Nephron (organoid): Measurements from ENCODE around the gene SPHKAP.

Source experiments
- H3K27ac Mint-ChIP-seq, 3 experiments: 2 replicates each; pipeline ENCODE4 v1.8.0; 2020; ENCODE audit warnings: mixed read lengths in 3 of 3, mild to moderate bottlenecking in 2 of 3, moderate library complexity in 1 of 3
- H3K27me3 Mint-ChIP-seq: 2 replicates; pipeline ENCODE4 v1.8.0; 2021; ENCODE audit warnings: low read depth, mild to moderate bottlenecking, moderate library complexity, mixed read lengths
- H3K36me3 Mint-ChIP-seq: 2 replicates; pipeline ENCODE4 v1.8.0; 2020; ENCODE audit warnings: low read depth, mixed read lengths
- H3K4me1 Mint-ChIP-seq: 2 replicates; pipeline ENCODE4 v1.8.0; 2020; ENCODE audit warnings: mixed read lengths
- H3K4me3 Mint-ChIP-seq, 3 experiments: 2 replicates each; pipeline ENCODE4 v1.8.0; 2020; ENCODE audit warnings: mild to moderate bottlenecking in 3 of 3, mixed read lengths in 3 of 3, moderate library complexity in 2 of 3
- H3K9me3 Mint-ChIP-seq: 2 replicates; pipeline ENCODE4 v1.8.0; 2020; ENCODE audit warnings: mixed read lengths
- TF ChIP-seq, protein P1 (sequence below), 3 experiments: fragments of 200-600 bp; sonication (generic); IDR thresholded peaks; one replicate each; pipeline ENCODE4 v1.5.0; 2021; ENCODE audit warnings: antibody characterized with exemption in 3 of 3; ENCODE audit not compliant: unreplicated experiment in 3 of 3

Gene SPHKAP

DNA sequence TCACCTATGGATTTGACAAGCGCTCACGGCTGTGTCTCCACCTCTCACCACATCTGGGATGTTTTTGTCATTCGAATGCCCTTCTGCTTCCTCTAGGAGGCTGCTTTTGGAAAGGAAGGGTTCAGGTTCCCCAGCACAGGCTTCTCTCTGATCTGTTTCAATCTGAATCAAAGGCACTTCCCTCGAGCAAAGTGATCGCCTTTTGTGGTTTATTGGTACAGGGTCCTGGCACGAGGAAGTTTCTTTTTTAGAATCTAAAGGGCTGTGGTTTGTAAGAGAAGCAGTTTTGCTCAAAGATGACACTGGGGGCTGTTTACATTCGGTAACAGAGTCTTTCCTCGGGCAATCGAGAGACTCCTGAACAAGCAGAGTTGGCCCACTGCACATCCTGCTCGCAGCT lies 165.1 kb downstream of the SPHKAP start:
- Mint-ChIP-seq H3K27ac (no peak overlapping the region), H3K4me3 (no peak overlapping the region), H3K4me1 (no peaks in the 10 kb centered on the region), H3K36me3 (no peaks in the 10 kb centered on the region), H3K9me3 (peaks cover 3% of the 10 kb centered on the region), H3K27me3 (no peaks in the 10 kb centered on the region)
- TF ChIP-seq, protein P1, sequence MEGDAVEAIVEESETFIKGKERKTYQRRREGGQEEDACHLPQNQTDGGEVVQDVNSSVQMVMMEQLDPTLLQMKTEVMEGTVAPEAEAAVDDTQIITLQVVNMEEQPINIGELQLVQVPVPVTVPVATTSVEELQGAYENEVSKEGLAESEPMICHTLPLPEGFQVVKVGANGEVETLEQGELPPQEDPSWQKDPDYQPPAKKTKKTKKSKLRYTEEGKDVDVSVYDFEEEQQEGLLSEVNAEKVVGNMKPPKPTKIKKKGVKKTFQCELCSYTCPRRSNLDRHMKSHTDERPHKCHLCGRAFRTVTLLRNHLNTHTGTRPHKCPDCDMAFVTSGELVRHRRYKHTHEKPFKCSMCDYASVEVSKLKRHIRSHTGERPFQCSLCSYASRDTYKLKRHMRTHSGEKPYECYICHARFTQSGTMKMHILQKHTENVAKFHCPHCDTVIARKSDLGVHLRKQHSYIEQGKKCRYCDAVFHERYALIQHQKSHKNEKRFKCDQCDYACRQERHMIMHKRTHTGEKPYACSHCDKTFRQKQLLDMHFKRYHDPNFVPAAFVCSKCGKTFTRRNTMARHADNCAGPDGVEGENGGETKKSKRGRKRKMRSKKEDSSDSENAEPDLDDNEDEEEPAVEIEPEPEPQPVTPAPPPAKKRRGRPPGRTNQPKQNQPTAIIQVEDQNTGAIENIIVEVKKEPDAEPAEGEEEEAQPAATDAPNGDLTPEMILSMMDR (IDR thresholded peaks at IDR 0.05; ENCODE audit: unreplicated experiment in 3 of 3), result no peak

DNA sequence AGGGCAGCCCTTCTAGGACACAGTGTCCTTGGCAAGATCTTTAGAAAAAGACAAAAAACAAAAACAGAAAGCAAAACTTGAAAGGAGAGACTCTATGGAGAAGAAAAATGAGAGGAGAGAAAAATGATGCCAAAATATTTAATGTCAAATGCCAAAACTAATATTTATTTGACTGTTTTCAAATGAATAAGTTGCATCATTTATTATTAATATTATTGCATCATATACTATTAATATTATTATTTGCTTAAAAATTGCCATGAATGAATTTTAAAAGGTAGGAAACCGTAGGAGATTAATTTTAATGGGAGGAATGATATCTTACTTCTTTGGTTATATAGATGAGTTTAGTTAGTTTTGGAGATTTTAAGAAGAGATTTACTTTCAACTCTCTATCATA lies 165.7 kb downstream of the SPHKAP start:
- Mint-ChIP-seq H3K4me3 (no peak overlapping the region), H3K27me3 (no peaks in the 10 kb centered on the region), H3K36me3 (no peaks in the 10 kb centered on the region), H3K27ac (no peak overlapping the region), H3K4me1 (no peaks in the 10 kb centered on the region), H3K9me3 (peaks cover 3% of the 10 kb centered on the region)
- TF ChIP-seq, protein P1 (IDR thresholded peaks at IDR 0.05; ENCODE audit: unreplicated experiment in 3 of 3), result no peak

DNA sequence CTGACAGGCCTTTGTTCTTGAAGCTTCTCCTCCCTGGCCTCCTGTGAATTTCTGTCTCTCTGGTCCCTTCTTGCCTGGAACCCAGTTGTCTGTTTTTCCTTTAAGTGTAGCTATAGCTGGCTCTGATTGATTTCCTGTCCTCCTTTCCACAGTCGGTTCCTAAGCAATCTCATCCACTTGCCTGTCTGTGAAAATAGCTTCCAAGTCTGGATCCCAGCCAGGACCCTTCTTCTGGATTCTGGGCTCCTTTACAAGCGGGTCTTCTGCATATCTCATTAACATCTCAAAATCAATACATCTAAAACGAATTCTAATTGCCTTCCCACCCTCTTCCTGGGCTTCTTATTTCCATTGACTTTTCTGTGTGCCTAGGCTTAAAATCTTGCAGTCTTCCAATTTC lies 185.1 kb downstream of the SPHKAP start:
- no peaks in the 10 kb centered on the region for H3K9me3 Mint-ChIP-seq
- H3K4me1 Mint-ChIP-seq, result peaks cover 9% of the 10 kb centered on the region
- H3K4me3 Mint-ChIP-seq, result no peak overlapping the region
- H3K27me3 Mint-ChIP-seq, result peaks cover 3% of the 10 kb centered on the region
- H3K36me3 Mint-ChIP-seq, result no peaks in the 10 kb centered on the region
- H3K27ac Mint-ChIP-seq, result no peak overlapping the region
- TF ChIP-seq, protein P1 (IDR thresholded peaks at IDR 0.05; ENCODE audit: unreplicated experiment in 3 of 3), result no peak

DNA sequence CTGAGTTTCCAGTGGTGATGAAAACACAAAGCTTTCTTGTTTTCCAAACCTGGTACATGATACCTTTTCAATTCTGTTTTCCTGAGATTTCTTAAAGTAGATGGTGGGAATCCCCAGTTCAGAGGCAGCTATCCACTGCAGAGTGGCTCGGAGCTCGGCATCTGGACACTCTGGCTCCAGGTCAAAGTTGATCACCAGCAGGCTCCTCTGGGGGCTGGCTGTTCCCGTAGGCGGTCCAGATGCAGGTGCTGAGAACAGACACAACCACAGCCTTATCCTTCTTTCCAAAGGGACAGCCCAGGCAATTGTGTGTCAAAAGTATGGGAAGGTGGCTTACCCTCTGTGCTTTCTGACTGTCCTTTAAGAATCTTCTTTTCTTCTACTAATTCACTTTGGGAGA lies 190.6 kb downstream of the SPHKAP start:
- Mint-ChIP-seq H3K27ac (no peak overlapping the region), H3K4me1 (peaks cover under 1% of the 10 kb centered on the region), H3K4me3 (no peak overlapping the region), H3K36me3 (no peaks in the 10 kb centered on the region), H3K9me3 (no peaks in the 10 kb centered on the region), H3K27me3 (no peaks in the 10 kb centered on the region)
- TF ChIP-seq, protein P1 (IDR thresholded peaks at IDR 0.05; ENCODE audit: unreplicated experiment in 3 of 3), result no peak

DNA sequence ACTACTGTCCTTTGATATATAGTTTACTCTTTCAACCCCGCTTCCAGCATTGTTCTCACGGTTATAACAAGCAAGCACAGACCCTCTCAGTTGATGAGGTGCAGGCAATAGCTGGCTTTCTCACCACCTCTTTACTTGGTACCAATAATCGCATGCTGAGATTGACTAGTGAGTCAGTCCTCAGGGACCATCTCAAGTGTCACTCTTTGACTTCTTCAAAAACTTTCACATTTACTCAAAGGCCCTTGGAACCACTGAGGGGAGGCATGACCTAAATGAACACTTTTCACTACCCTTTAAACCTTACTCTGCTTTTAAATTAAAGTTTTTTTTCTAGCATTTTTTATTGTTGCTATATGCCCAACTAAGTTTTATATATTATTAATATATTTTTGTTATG lies 208.2 kb downstream of the SPHKAP start:
- Mint-ChIP-seq H3K27me3 (no peaks in the 10 kb centered on the region), H3K36me3 (no peaks in the 10 kb centered on the region), H3K27ac (no peak overlapping the region), H3K4me1 (no peaks in the 10 kb centered on the region), H3K9me3 (no peaks in the 10 kb centered on the region), H3K4me3 (no peak overlapping the region)
- TF ChIP-seq, protein P1 (IDR thresholded peaks at IDR 0.05; ENCODE audit: unreplicated experiment in 3 of 3), result no peak

DNA sequence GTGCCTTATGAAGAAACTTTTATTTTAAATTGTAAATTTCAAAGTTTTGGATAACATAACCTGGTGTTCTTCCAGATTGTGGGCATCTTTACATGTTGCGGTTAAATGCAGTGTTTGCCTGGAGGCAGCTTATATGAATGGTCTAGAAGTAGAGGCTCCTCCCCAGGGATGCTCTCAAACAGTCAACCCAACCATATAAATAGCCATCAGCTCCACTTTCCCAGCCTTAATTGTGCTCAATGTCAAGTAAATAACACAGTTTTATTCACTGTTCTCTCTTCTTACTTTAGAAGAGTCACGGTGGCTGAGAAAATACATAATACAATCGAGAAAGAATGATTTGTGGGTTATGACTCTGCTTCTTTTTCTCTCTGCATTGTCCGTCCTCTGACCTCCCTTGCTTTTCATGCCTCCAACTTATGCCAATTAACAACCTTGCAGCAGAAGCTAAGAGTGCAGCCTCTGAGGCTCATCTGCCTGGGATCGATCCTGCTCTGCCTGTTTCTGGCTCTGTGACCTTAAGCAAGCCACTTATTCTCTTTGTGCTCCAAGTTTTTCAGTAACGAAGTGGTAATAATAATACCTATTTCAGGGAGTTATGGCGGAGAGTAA lies 209.8 kb downstream of the SPHKAP start:
- H3K4me1 Mint-ChIP-seq, result no peaks in the 10 kb centered on the region

More for the DNA sequence above, 209.8 kb downstream of the SPHKAP start:
- H3K36me3 Mint-ChIP-seq, result no peaks in the 10 kb centered on the region
- H3K27ac Mint-ChIP-seq, result no peak overlapping the region
- H3K9me3 Mint-ChIP-seq, result no peaks in the 10 kb centered on the region
- TF ChIP-seq, protein P1 (IDR thresholded peaks at IDR 0.05; ENCODE audit: unreplicated experiment in 3 of 3), result no peak
- H3K4me3 Mint-ChIP-seq, result no peak overlapping the region
- no peaks in the 10 kb centered on the region for H3K27me3 Mint-ChIP-seq
